ENCODE results near the gene TENM4. TPM values are rescaled to one million over a fixed set of nuclear protein-coding genes. Genes with fewer than 3 reads are reported as not detected.

Gene TENM4
- total RNA-seq, 1 experiment from 2014 or later: 0.39 TPM

GRCh38 chr11:78649361-78650215, 791.2 kb downstream of the TENM4 start:
- in situ Hi-C loops (cut with HindIII; ENCODE audit: low pct_unique_long_range_greater_than_20kb, low sequenced_read_pairs) (no loop called here), intact Hi-C loops (cut with micrococcal nuclease; ENCODE audit: unreplicated experiment) (loop anchor here (5.0 to 10.0 kb wide), 4 partner anchors 148 to 1505 kb away; no protein-coding TSS in a partner anchor)
- no peak overlapping the region for H3K27ac ChIP-seq (ENCODE audit: low read length)
- H3K27me3 ChIP-seq (ENCODE audit: control insufficient read depth, insufficient read depth, low read length): no peaks in the 10 kb centered on the region
- TF ChIP-seq SIN3A (IDR thresholded peaks at IDR 0.05; ENCODE audit: borderline replicate concordance, insufficient read depth, low read depth, low read length) (no peak), POLR2AphosphoS5 (IDR thresholded peaks at IDR 0.05; ENCODE audit: low read depth, low read length) (no peak), CTCF (IDR thresholded peaks at IDR 0.05) (no peak), TCF7L2 (IDR thresholded peaks at IDR 0.05; ENCODE audit: low read depth, low read length) (no peak), REST (IDR thresholded peaks at IDR 0.05; ENCODE audit: insufficient read depth in 1 of 2, low read depth in 2 of 2, low read length in 1 of 2) (no peak)
- BruUV-seq (replicated peaks): no TSS peak
- no peak overlapping the region for H3K4me3 ChIP-seq (ENCODE audit: low read depth in 2 of 2, low read length in 2 of 2)
- H3K9me3 ChIP-seq (ENCODE audit: control insufficient read depth, insufficient read depth, low read depth, low read length): no peaks in the 10 kb centered on the region
- H3K36me3 ChIP-seq (ENCODE audit: control insufficient read depth, insufficient read depth, low read length): no peaks in the 10 kb centered on the region
- POLR2A ChIA-PET: no interaction called here
- no peak for DNase-seq (ENCODE audit: low read depth, low spot score)
- CTCF ChIA-PET: no interaction called here
- H3K4me1 ChIP-seq (ENCODE audit: control insufficient read depth, insufficient read depth, low read length): 0 out of 2 replicates have a peak, but pooled peaks cover 2% of the 10 kb centered on the region
- no peak for ATAC-seq

- H3K27me3 ChIP-seq (ENCODE audit: control insufficient read depth, insufficient read depth, low read length): peaks cover 3% of the 10 kb centered on the region; the same call in 1 of the 2 replicates
- CTCF ChIA-PET: interaction anchor here (0.6 to 1.1 kb wide), 3 partner anchors 68 to 450 kb away, joined by 3 to 10 read pairs (median 4); no protein-coding TSS in a partner anchor
- 0 out of 2 replicates have a peak, but pooled peaks cover 2% of the 10 kb centered on the region for H3K4me1 ChIP-seq (ENCODE audit: control insufficient read depth, insufficient read depth, low read length)
- intact Hi-C loops (cut with micrococcal nuclease; ENCODE audit: unreplicated experiment): loop anchor here (5.0 to 10.0 kb wide), 4 partner anchors 149 to 1507 kb away; no protein-coding TSS in a partner anchor
- in situ Hi-C loops (cut with HindIII; ENCODE audit: low pct_unique_long_range_greater_than_20kb, low sequenced_read_pairs): no loop called here
- DNase-seq (ENCODE audit: low read depth, low spot score): no peak
- no peak for TF ChIP-seq SIN3A (IDR thresholded peaks at IDR 0.05; ENCODE audit: borderline replicate concordance, insufficient read depth, low read depth, low read length)
- no peak for TF ChIP-seq TCF7L2 (IDR thresholded peaks at IDR 0.05; ENCODE audit: low read depth, low read length)
- no peak for TF ChIP-seq REST (IDR thresholded peaks at IDR 0.05; ENCODE audit: insufficient read depth in 1 of 2, low read depth in 2 of 2, low read length in 1 of 2)
- no peak for TF ChIP-seq POLR2AphosphoS5 (IDR thresholded peaks at IDR 0.05; ENCODE audit: low read depth, low read length)
- TF ChIP-seq CTCF (IDR thresholded peaks at IDR 0.05): no peak
- no peaks in the 10 kb centered on the region for H3K36me3 ChIP-seq (ENCODE audit: control insufficient read depth, insufficient read depth, low read length)
- BruUV-seq (replicated peaks): no TSS peak
- no peak for ATAC-seq
- H3K4me3 ChIP-seq (ENCODE audit: low read depth in 2 of 2, low read length in 2 of 2): no peak overlapping the region
- POLR2A ChIA-PET: no interaction called here
- no peaks in the 10 kb centered on the region for H3K9me3 ChIP-seq (ENCODE audit: control insufficient read depth, insufficient read depth, low read depth, low read length)
- H3K27ac ChIP-seq (ENCODE audit: low read length): no peak overlapping the region
Observed at GRCh38 chr11:78647986-78648875, 792.6 kb downstream of the TENM4 start.
